ENCODE measurements around the gene S100Z.

The S100Z gene

GRCh38 chr5:76953551-76954382 is 104.0 kb downstream of the S100Z start:
- no peak for DNase-seq

DNA sequence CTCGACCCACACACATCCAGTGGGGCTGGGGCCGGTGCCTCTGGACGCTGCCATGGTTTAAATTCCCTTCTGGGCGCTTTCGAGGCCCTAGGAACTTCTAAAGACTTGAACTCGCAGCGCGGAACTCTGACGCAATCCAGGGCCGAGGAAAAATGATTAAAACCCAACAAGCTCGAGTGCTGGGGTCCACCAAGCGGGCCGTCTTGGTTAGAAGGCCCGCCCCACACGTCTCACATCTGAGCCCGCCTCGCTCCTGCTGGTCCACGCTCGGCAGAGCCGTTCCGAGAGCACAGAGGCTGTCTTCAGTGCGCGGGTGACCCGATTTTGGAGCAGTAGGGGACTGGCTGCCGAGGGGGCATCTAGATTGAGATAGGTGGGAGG is 104.6 kb downstream of the S100Z start:
- DNase-seq, result no peak

DNA sequence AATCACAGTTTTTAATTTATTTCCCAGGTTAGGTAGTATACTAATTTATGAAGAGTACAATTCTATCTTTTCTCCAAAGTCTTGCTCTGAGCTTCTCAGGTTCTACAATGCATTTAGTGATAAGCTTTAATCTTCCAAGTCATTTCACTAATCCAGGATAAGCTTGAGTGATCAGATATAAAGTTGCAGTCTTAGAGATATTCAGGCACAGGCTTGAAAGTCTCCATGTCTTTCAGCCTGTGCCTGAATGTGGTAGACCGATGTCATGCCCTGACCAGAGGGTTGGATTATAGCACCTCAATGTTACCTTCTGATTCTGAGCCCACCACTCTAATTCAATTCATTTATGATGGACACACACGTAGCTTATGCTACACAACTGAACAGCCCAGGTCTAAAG is 106.2 kb downstream of the S100Z start:
- DNase-seq, result no peak

DNA sequence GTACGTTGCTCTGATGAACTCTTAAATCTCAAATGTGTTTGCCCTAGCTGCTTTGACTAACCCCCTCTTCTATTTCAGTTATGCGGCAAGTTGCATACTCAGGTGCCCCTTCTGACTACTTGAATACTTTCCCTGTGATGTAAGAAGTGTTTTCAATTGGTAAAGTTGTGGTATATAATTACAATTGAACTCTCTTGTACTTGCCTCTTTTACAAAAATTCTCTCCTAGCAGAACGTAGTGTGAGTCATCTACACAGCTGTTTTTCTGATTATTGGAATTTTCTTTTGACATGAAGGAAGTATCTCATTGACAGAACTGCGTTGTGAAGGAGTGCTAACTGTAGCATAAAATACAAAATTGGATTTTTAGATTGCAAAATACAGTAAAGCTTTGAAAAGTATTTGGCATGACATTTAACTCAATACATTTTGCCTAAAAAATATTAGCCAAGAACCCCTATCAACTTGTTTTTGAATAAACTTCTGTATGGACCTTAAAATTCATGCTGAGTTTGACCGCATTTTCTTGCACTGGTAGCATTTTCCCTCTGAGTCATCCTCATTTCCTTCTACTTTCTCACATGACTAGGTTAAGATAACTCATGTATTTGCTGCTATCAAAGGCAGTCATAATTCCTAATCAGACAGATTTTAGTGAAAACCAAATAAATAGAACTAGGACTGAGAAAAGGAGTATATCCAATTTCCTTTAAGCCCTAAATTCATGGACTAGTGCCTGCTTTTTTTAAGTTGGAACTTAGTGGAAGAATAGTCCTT is 109.4 kb downstream of the S100Z start:
- no peak for DNase-seq

DNA sequence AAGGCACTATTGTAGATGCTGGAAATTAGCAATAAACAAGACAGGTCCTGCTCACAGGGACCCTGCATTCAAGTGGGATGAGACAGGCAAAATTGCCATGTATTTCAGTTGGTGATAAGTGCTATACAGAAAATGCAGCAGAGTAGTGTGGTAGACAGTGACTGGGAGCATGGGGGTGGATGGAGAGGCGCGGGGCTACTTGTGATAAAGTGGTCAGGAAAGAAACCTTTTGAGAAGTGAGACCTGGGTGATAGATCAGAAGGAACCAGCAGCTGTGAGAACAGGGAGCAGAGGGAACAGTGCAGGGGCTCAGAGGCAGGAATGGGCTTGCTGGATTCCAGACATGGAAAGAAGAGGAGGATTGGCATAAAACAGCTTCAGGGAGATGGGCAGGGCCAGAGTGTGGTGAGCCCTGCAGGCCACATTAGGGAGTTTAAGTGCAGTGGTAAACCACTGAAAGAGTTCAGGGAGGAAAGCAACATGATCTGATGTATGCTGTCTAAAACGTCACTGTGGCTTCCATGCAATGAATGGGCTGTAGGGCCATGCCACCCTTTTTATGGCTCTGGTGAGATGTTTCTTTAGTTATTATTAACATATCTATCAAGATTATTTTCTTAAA is 110.3 kb downstream of the S100Z start:
- no peak for DNase-seq

GRCh38 chr5:76964060-76964459 is 114.2 kb downstream of the S100Z start:
- DNase-seq, result no peak

All from NCI-H1694 treated with DMSO at 0.1 percent for 48 hours (cell line).